GM10266 (cell line): ENCODE data around the gene AP1M1.

ENCODE experiments used
- DNase-seq: peaks from one replicate; pipeline ENCODE4 v3.0.0; 2012; ENCODE audit errors: extremely low spot score
- TF ChIP-seq, protein P1 (sequence below): IDR thresholded peaks from 2 replicates; pipeline ENCODE4 v1.5.1; 2012; ENCODE audit warnings: mild to moderate bottlenecking, low read depth; ENCODE audit not compliant: control insufficient read depth, insufficient read depth; ENCODE audit errors: missing control alignments

Gene AP1M1

DNA sequence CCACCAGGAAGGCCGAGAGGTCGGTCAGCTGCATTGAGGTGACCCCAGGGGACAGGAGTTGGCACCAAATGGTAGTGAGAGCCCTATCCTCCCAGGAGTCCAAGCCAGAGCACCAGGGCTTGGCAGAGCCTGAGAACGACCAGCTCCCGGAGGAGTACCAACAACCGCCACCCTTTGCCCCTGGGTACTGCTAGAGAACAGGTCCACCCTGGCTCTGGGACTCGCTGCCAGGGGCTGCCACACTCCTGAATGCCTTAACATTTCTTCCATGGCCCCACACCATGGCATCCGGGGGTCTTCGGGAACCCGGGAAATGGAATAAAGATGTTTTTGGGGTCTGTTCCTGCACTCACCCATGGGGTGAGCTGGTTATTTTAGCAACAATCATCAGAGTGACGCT, 40.1 kb upstream of the AP1M1 start:
- no peak for DNase-seq
- TF ChIP-seq, protein P1, sequence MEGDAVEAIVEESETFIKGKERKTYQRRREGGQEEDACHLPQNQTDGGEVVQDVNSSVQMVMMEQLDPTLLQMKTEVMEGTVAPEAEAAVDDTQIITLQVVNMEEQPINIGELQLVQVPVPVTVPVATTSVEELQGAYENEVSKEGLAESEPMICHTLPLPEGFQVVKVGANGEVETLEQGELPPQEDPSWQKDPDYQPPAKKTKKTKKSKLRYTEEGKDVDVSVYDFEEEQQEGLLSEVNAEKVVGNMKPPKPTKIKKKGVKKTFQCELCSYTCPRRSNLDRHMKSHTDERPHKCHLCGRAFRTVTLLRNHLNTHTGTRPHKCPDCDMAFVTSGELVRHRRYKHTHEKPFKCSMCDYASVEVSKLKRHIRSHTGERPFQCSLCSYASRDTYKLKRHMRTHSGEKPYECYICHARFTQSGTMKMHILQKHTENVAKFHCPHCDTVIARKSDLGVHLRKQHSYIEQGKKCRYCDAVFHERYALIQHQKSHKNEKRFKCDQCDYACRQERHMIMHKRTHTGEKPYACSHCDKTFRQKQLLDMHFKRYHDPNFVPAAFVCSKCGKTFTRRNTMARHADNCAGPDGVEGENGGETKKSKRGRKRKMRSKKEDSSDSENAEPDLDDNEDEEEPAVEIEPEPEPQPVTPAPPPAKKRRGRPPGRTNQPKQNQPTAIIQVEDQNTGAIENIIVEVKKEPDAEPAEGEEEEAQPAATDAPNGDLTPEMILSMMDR = no peak

DNA sequence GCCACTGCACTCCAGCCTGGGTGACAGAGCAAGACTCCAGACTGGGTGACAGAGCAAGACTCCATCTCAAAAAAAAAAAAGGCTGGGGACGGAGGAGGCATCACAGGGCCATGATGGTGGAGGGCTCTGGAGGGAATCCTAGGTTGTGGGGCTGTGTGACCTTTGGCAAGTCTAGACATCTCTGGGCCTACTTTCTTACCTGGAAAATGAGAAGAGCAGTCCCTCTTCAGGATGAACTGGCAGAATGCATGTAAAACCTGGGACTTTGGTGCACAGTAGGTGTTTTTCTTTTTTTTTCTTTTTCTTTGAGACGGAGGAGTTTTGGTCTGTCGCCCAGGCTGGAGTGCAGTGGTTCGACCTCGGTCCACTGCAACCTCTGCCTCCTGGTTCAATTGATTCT, 38.1 kb upstream of the AP1M1 start:
- TF ChIP-seq, protein P1 = no peak

DNA sequence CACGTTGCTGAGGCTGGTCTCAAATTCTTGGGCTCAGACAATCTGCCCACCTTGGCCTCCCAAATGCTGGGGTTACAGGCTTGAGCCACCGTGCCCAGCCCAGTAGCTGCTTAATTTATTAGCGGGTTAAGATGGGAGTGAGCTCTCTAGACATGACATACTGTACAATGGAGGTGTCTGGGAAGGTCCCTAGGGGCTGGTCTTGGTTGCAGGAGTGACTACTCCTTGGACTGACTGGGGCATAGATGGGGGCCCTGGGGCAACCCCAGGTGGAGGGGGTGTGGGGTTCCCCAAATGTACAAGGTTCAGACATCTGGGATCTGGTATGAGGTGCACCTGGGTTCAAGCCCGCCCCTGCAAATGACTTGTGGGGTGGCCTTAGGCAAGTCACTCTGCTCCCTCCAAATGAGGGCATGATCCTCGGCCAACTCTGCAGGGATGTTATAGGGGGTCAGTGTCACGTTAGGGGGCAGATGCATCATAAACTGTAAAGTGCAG, 37.2 kb upstream of the AP1M1 start:
- DNase-seq = no peak

More for the DNA sequence above, 38.1 kb upstream of the AP1M1 start:
- no peak for DNase-seq

DNA sequence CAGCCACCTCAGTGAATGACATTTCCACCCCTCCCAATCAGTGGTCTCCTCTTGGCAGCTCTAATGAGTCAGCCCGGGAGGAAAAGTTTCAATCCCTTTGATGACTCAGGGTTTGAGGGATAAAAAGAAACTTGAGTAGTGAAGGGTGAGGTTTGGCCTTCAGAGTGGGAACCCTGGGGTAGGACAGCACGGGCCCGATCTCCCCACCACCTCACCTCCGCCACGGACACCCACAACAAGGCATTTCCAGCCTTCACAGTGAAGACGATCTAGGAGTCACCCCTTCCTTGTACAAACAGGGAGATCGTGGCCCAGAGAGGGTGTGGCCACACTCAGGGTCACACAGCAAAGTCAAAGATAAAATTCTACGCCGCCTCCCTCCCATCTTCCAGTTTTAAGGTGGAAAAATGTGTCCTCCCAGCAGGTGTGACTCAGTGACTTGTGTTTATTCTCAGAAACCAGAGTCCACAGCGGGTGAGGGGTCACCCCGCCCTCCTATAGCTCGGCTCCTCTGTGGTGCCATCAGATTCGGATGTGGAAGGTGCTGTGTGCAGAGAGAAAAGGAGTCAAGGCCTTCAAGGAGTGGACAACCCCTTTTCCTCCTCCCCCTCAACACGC, 36.7 kb upstream of the AP1M1 start:
- DNase-seq = no peak
- TF ChIP-seq, protein P1 = no peak

More for the DNA sequence above, 37.2 kb upstream of the AP1M1 start:
- TF ChIP-seq, protein P1 = no peak

DNA sequence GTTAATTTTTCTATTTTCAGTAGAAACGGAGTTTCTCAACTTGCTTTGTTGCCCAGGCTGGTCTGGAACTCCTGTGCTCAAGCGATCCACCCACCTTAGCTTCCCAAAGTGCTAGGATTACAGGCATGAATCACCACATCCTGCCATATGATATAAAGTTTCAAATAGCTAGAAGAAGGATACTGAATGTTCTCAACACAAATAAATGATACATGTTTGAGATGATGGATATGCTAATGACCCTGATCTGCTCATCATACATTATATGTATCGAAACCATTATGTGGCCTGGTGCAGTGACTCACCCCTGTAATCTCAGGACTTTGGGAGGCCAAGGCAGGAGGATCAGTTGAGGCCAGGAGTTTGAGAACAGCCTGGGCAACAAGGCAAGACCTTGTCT, 35.9 kb upstream of the AP1M1 start:
- TF ChIP-seq, protein P1 = no peak
- no peak for DNase-seq

DNA sequence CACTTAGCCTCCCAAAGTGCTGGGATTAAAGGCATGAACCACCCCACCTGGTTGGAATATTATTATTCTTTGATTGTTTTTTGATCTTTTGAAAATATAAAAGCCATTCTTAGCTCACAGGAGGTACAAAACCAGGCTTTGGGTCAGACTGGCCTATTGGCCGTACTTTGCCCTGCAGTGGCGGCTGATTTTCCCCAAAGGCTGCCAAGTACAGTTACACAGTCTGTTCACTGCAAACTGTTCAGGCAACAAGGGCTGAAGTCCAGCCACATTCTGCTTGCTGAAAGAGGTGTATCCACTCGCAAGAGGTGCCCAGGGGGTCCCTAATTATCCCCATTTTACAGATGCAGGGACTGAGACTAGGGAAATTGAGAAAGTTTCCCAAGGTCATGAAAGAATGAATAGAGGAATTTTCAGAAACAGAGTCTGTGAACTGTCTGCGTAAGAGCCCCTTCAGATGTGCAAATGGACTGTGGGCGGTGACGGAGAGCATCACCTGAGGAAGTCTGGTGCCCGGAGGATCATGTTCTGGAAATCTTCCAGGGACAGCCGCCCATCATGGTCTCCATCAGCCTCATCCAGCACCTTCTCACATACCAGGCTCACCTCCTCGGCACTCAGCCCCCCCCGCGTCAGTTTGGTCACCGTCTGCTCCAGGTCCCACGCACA, 33.4 kb upstream of the AP1M1 start:
- no peak for DNase-seq
- TF ChIP-seq, protein P1 = no peak

DNA sequence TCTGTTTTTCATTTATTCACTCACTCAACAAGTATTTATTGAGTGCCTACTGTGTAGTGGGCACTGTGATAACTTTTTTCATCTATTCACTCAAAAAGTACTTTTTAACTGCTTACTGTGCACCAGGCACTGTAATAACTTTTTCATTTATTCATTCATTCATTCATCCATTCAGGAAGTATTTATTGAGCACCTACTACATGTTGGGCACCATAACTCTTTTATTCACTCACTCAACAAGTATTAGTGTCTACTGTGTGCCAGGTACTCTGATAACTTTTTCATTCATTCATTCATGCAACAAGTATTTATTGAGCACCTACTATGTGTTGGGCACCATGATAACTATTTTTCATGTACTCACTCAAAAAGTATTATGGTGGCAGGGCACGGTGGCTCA, 31.3 kb upstream of the AP1M1 start:
- DNase-seq = no peak
- TF ChIP-seq, protein P1 = no peak
